Cortex of kidney (tissue), 1 donor: Measurements from ENCODE around the gene LSM2.

Experiments
- DNase-seq: peaks from one replicate; lab custom pipeline; 2025; lab: John Stamatoyannopoulos, UW

The LSM2 gene

GRCh38 chr6:31750411-31751022, 56.2 kb downstream of the LSM2 start:
- DNase-seq, result no peak

GRCh38 chr6:31749301-31750036, 57.3 kb downstream of the LSM2 start:
- DNase-seq, result no peak
